Measurements from ENCODE around the gene MIX23.

DNA sequence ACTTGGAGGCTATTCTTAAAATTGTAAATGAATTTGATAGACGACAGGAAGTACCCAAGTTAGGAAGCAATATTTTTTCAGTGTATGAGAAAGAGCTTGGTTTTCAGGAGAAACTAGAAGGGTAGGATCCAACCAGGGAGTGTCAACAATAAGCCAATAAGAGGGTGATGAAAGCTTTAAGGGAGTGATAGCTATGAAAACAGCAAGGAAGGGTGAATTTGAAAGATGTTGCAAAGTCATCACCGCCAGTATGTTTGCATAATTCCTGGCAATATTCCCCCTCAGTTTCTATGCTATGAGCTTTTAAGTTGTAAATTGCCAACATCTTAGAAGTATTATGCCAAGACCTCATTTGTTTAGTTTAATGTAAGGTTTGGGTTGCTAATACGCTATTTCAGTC lies 69.8 kb downstream of the MIX23 start:
- TF ChIP-seq CTCF (IDR thresholded peaks at IDR 0.05) (no peak), POLR2A (IDR thresholded peaks at IDR 0.05) (no peak), POLR2AphosphoS5 (IDR thresholded peaks at IDR 0.05; ENCODE audit: insufficient read depth in 1 of 2, low read depth in 1 of 2) (peak in 1 of 2 donors; percentile 52)
